Measurements from ENCODE around the gene HDAC4. TPM values are rescaled to one million over a fixed set of nuclear protein-coding genes. Genes with fewer than 3 reads are reported as not detected.

Gene HDAC4
- total and polyA plus RNA-seq, 4 donors, result 2.9 to 37.2 (median 4.4) TPM

GRCh38 chr2:239075918-239076758, 324.7 kb downstream of the HDAC4 start:
- DNase-seq (ENCODE audit: low spot score), result no peak
- H3K4me1 ChIP-seq (ENCODE audit: control insufficient read depth in 4 of 4, insufficient read depth in 4 of 4, low read length in 3 of 4), result no peaks in the 10 kb centered on the region
- TF ChIP-seq EGR1 (IDR thresholded peaks at IDR 0.05; ENCODE audit: low read depth in 2 of 2) (no peak), JUND (IDR thresholded peaks at IDR 0.05) (no peak), CTCF (IDR thresholded peaks at IDR 0.05; ENCODE audit: low read depth, low read length, missing input control) (no peak), HNF4A (conservative IDR thresholded peaks at IDR 0.05) (no peak), HNF4G (IDR thresholded peaks at IDR 0.05) (no peak), SP1 (IDR thresholded peaks at IDR 0.05) (no peak), NR2F2 (IDR thresholded peaks at IDR 0.05) (no peak), RAD21 (IDR thresholded peaks at IDR 0.05) (no peak), YY1 (IDR thresholded peaks at IDR 0.05) (no peak), RXRA (IDR thresholded peaks at IDR 0.05) (no peak), TAF1 (conservative IDR thresholded peaks at IDR 0.05) (no peak), REST (IDR thresholded peaks at IDR 0.05) (no peak)
- H3K27ac ChIP-seq (ENCODE audit: low read depth in 1 of 2, low read length in 2 of 2), result no peak overlapping the region
- WGBS, result 85% methylated on average over 27 of the region's 27 CpGs
- no peaks in the 10 kb centered on the region for H3K9me3 ChIP-seq (ENCODE audit: control insufficient read depth in 4 of 4, low read length in 3 of 4)
- H3K9ac ChIP-seq (ENCODE audit: low read depth in 1 of 2, low read length in 2 of 2), result no peak overlapping the region
- H3K27me3 ChIP-seq (ENCODE audit: control insufficient read depth in 4 of 4, insufficient read depth in 4 of 4, low read length in 3 of 4), result no peaks in the 10 kb centered on the region
- peaks cover 8 to 67% (median 19%) of the 10 kb centered on the region in 4 donors for H3K36me3 ChIP-seq (ENCODE audit: control insufficient read depth in 4 of 4, insufficient read depth in 3 of 4, low read depth in 1 of 4, low read length in 3 of 4)
- no peak overlapping the region for H3K4me3 ChIP-seq (ENCODE audit: low read depth in 1 of 3, low read length in 3 of 3)

- H3K9ac ChIP-seq (ENCODE audit: low read depth in 1 of 2, low read length in 2 of 2), result no peak overlapping the region
- no peaks in the 10 kb centered on the region for H3K9me3 ChIP-seq (ENCODE audit: control insufficient read depth in 4 of 4, low read length in 3 of 4)
- H3K27ac ChIP-seq (ENCODE audit: low read depth in 1 of 2, low read length in 2 of 2), result no peak overlapping the region
- TF ChIP-seq ZBTB33 (IDR thresholded peaks at IDR 0.05), result no peak
- TF ChIP-seq RAD21 (IDR thresholded peaks at IDR 0.05), result no peak
- TF ChIP-seq GABPA (IDR thresholded peaks at IDR 0.05 in 1 of 2, conservative IDR thresholded peaks at IDR 0.05 in 1 of 2), result no peak
- TF ChIP-seq SP1 (IDR thresholded peaks at IDR 0.05), result no peak
- no peak for TF ChIP-seq REST (IDR thresholded peaks at IDR 0.05)
- TF ChIP-seq TAF1 (conservative IDR thresholded peaks at IDR 0.05), result no peak
- no peak for TF ChIP-seq HNF4A (conservative IDR thresholded peaks at IDR 0.05)
- TF ChIP-seq MAX (IDR thresholded peaks at IDR 0.05), result no peak
- TF ChIP-seq YY1 (IDR thresholded peaks at IDR 0.05), result no peak
- TF ChIP-seq NR2F2 (IDR thresholded peaks at IDR 0.05), result no peak
- no peak for TF ChIP-seq HNF4G (IDR thresholded peaks at IDR 0.05)
- peaks cover 8 to 50% (median 13%) of the 10 kb centered on the region in 4 donors for H3K36me3 ChIP-seq (ENCODE audit: control insufficient read depth in 4 of 4, insufficient read depth in 3 of 4, low read depth in 1 of 4, low read length in 3 of 4)
- H3K4me3 ChIP-seq (ENCODE audit: low read depth in 1 of 3, low read length in 3 of 3), result no peak overlapping the region
- no peak for DNase-seq (ENCODE audit: low spot score)
- H3K4me1 ChIP-seq (ENCODE audit: control insufficient read depth in 4 of 4, insufficient read depth in 4 of 4, low read length in 3 of 4), result no peaks in the 10 kb centered on the region
- WGBS, result 98% methylated on average over 18 of the region's 18 CpGs
- no peaks in the 10 kb centered on the region for H3K27me3 ChIP-seq (ENCODE audit: control insufficient read depth in 4 of 4, insufficient read depth in 4 of 4, low read length in 3 of 4)
Observed at GRCh38 chr2:239073745-239074530, 326.9 kb downstream of the HDAC4 start.
